Ramos (cell line): ENCODE measurements around the gene LRPPRC.

ENCODE experiments used
- in situ Hi-C: fragments of 300-500 bp; cut with MboI; formaldehyde crosslinking; loops from one replicate; pipeline ENCODE4 v1.14.3; 2022; ENCODE audit warnings: low sequenced_read_pairs; ENCODE audit not compliant: unreplicated experiment

LRPPRC gene

GRCh38 chr2:43879261-43879660 lies 116.5 kb downstream of the LRPPRC start:
- in situ Hi-C loops: loop anchor here (25.0 kb wide), 1 partner anchor 1083 kb away; no protein-coding TSS in a partner anchor

- in situ Hi-C loops: loop anchor here (25.0 kb wide), 1 partner anchor 1084 kb away; no protein-coding TSS in a partner anchor
These were observed 117.9 kb downstream of the LRPPRC start for GRCh38 chr2:43877782-43878464.

- in situ Hi-C loops: loop anchor here (25.0 kb wide), 1 partner anchor 1087 kb away; no protein-coding TSS in a partner anchor
These were observed 120.9 kb downstream of the LRPPRC start for GRCh38 chr2:43874776-43875451.

GRCh38 chr2:43872151-43872550 lies 123.6 kb downstream of the LRPPRC start:
- in situ Hi-C loops: no loop called here

GRCh38 chr2:43855292-43855691 lies 140.5 kb downstream of the LRPPRC start:
- in situ Hi-C loops: no loop called here

- in situ Hi-C loops: no loop called here
These were observed 141.1 kb downstream of the LRPPRC start for GRCh38 chr2:43854671-43855070.

GRCh38 chr2:43853141-43854081 lies 142.4 kb downstream of the LRPPRC start:
- in situ Hi-C loops: no loop called here

GRCh38 chr2:43852196-43852730 lies 143.5 kb downstream of the LRPPRC start:
- in situ Hi-C loops: no loop called here

GRCh38 chr2:43851011-43851980 lies 144.5 kb downstream of the LRPPRC start:
- in situ Hi-C loops: no loop called here

GRCh38 chr2:43848214-43848613 lies 147.6 kb downstream of the LRPPRC start:
- in situ Hi-C loops: no loop called here

- in situ Hi-C loops: no loop called here
These were observed 149.5 kb downstream of the LRPPRC start for GRCh38 chr2:43846140-43846793.

GRCh38 chr2:43845181-43845580 lies 150.6 kb downstream of the LRPPRC start:
- in situ Hi-C loops: no loop called here

GRCh38 chr2:43842866-43843226 lies 152.9 kb downstream of the LRPPRC start:
- in situ Hi-C loops: no loop called here

- in situ Hi-C loops: no loop called here
These were observed 153.6 kb downstream of the LRPPRC start for GRCh38 chr2:43841949-43842865.

- in situ Hi-C loops: no loop called here
These were observed 154.8 kb downstream of the LRPPRC start for GRCh38 chr2:43840965-43841364.

GRCh38 chr2:43839776-43840564 lies 155.8 kb downstream of the LRPPRC start:
- in situ Hi-C loops: no loop called here
